ENCODE results near the gene ZNF708. TPM values are rescaled to one million over a fixed set of nuclear protein-coding genes. Genes with fewer than 3 reads are reported as not detected.

The ZNF708 gene
- total and polyA plus RNA-seq, 2 of the 13 experiments (the other 11 are each of a cell fraction or from before 2014, with no cell fraction given), result 1.8 to 5.2 TPM

- BruUV-seq (replicated peaks), result TSS peak; percentile 34
- ATAC-seq, result no peak
- H3K27ac ChIP-seq (ENCODE audit: extremely low read length, insufficient read depth, low read length), result no peak overlapping the region
- DNase-seq (ENCODE audit: low spot score), result no peak
- 0 out of 5 replicates have a peak, but pooled peaks cover 0 to 5% of the 10 kb centered on the region in 2 experiments for H3K36me3 ChIP-seq (replicated peaks in 1 of 2; ENCODE audit: control insufficient read depth in 1 of 2, insufficient read depth in 2 of 2, low read length in 2 of 2)
- H3K27me3 ChIP-seq (ENCODE audit: control insufficient read depth in 1 of 2, insufficient read depth in 2 of 2, low read length in 2 of 2), result no peaks in the 10 kb centered on the region; a peak in 1 of 5 replicates
- H3K9me3 ChIP-seq (ENCODE audit: low read length), result 0 out of 2 replicates have a peak, but pooled peaks cover 3% of the 10 kb centered on the region
- no peak for FAIRE-seq
- CTCF ChIA-PET (ENCODE audit: low intra/inter-chr PET ratio, low total read pairs), result no interaction called here
- in situ Hi-C loops (cut with HindIII; ENCODE audit: extremely low pct_ligation_motif_present, low pct_unique_long_range_greater_than_20kb) (no loop called here), intact Hi-C loops (cut with micrococcal nuclease; ENCODE audit: unreplicated experiment) (no loop called here)
- no peak overlapping the region for H2AFZ ChIP-seq (ENCODE audit: low read length)
- POLR2A ChIA-PET, result no interaction called here
- H3K4me1 ChIP-seq (ENCODE audit: insufficient read depth, low read length), result no peaks in the 10 kb centered on the region
- H3K9ac ChIP-seq (ENCODE audit: insufficient read depth, low read depth, low read length), result no peak overlapping the region
- H3K4me3 ChIP-seq (replicated peaks in 1 of 3; ENCODE audit: insufficient read depth in 1 of 3, low read depth in 2 of 3, low read length in 3 of 3), result no peak overlapping the region
- TF ChIP-seq HMGA1 (CRISPR knock-in tag; conservative IDR thresholded peaks at IDR 0.05) (no peak), ZMAT3 (CRISPR knock-in tag; conservative IDR thresholded peaks at IDR 0.05) (no peak), ZNF878 (CRISPR knock-in tag; IDR thresholded peaks at IDR 0.05) (no peak), ZNF318 (CRISPR knock-in tag; IDR thresholded peaks at IDR 0.05) (no peak), ZNF343 (CRISPR knock-in tag; IDR thresholded peaks at IDR 0.05) (no peak), ZBTB7A (CRISPR knock-in tag; IDR thresholded peaks at IDR 0.05) (no peak), TOPORS (CRISPR knock-in tag; IDR thresholded peaks at IDR 0.05) (no peak), HDAC2 (CRISPR knock-in tag; IDR thresholded peaks at IDR 0.05) (no peak), ZBTB44 (CRISPR knock-in tag; IDR thresholded peaks at IDR 0.05) (no peak), GFI1 (CRISPR knock-in tag; IDR thresholded peaks at IDR 0.05; ENCODE audit: borderline replicate concordance) (no peak), CC2D1A (CRISPR knock-in tag; IDR thresholded peaks at IDR 0.05) (no peak), NONO (IDR thresholded peaks at IDR 0.05) (no peak), NONO (CRISPR knock-in tag; conservative IDR thresholded peaks at IDR 0.05) (no peak), CREB3 (CRISPR knock-in tag; IDR thresholded peaks at IDR 0.05) (no peak), SOX5 (CRISPR knock-in tag; IDR thresholded peaks at IDR 0.05; ENCODE audit: borderline replicate concordance) (no peak), HOXA5 (CRISPR knock-in tag; IDR thresholded peaks at IDR 0.05) (no peak), MTA3 (CRISPR knock-in tag; IDR thresholded peaks at IDR 0.05) (no peak)
- peaks cover 2% of the 10 kb centered on the region for H3K79me2 ChIP-seq (ENCODE audit: insufficient read depth, low read length)
- H3K4me2 ChIP-seq (ENCODE audit: low read depth, low read length), result no peak overlapping the region
- WGBS (ENCODE audit: low lambda C conversion rate), result 59% methylated on average over 3 of the region's 3 CpGs
- no peaks in the 10 kb centered on the region for H4K20me1 ChIP-seq (ENCODE audit: insufficient read depth, low read length)
These were observed 33.1 kb upstream of the ZNF708 start for GRCh38 chr19:21362291-21362690.
